ENCODE results near the gene SPC25.
"Not testable (repeated sequence)": the region's sequence is repeated elsewhere in the genome, so short reads cannot be mapped to it uniquely, and the experiment has no call there.

The SPC25 gene

DNA sequence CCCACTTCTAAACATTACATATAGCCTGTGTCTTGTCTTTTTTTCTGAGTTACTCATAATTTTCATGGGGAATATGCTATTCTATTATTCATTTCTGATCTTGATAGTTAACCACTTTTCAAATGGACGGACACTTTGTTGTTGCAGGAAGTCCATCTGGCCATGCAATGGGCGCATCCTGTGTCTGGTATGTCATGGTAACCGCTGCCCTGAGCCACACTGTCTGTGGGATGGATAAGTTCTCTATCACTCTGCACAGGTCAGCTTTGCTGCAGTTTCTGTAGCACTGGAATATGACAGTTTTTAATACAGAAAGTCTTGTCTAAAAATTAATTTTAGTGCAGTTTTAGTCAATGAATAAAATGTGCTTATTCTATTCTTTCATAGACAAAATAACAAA lies 14.1 kb upstream of the SPC25 start:
- FAIRE-seq: no peak
- no peak for DNase-seq (ENCODE audit: extremely low spot score, insufficient read length, low read depth)

DNA sequence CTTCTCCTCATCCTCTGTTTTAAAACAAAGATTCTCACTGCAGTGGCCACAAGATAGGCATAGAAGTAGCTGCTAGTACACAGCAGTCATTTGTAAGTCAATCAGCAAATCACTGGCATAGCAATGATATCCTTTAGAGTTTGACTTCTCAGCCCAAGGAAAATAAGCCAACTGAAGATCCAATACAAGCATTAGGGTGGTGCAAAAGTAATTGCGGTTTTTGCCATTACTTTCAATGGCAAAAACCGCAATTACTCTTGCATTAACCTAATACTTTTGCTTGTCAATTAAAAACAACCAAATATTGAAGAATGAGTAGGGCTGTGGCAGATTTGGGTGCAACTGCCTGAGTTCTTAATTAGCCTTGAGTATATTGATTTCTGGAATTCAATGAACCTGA lies 13.7 kb upstream of the SPC25 start:
- DNase-seq (ENCODE audit: extremely low spot score, insufficient read length, low read depth) (no peak), FAIRE-seq (no peak)

DNA sequence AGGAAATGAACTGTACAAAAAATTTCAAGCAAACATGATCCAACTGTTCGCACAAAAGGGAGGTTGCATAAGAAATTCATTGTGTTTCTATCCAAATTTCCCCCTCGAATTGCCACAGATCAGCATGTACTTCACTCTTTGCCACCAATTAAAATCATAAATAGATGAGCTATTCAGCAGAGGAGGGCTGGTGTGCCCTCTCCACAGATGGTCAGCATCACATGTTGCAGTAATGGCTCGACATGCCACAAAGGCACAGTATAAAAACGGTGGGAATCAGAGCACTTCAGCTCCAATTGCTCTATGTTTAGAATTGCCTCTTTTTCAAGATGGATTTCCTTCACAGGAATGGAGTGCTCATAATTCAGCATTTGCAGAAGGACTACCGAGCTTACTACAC lies 10.8 kb upstream of the SPC25 start, which contains the start of gene G6PC2:
G6PC2 (plus strand) TSS at position 289 of the 400 bp plus-strand sequence; CDS start at position 330, 41 bp downstream.
- no peak for DNase-seq (ENCODE audit: extremely low spot score, insufficient read length, low read depth)
- no peak for FAIRE-seq

DNA sequence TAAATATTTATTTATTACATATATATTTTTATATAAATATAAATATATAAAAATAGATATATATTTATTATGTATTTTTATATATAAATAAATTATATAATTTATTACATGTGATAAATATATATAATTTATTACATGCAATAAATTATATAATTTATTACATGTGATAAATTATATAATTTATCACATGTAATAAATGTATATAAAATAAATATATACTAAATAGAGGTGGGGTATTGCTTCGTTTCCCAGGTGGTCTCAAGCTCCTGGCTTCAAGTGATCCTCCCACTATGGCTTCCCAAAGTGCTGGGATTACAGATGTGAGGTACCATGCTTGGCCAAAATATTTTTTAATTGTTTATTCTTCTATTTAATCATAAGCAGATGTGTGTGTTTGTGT lies 7.2 kb upstream of the SPC25 start:
- DNase-seq (ENCODE audit: extremely low spot score, insufficient read length, low read depth): no peak
- no peak for FAIRE-seq

DNA sequence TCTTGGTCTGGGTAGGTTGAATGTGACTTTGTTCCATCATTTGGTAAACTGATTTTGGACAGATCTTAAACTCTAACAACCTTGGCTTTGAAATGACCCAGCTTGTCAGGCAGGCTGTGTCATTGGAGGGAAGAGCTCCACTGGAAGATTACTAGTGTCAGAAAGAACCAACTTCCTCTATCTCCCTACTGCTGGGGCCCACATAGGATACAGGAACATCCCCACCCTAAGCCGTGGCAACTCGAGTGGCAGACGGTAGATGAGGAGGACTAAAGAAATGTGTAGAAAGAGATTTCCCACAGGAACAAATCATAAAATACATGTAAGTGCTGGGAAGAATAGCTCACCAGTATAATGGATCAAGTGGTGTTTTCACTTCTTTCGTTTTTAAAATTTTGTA lies 6.6 kb upstream of the SPC25 start:
- no peak for FAIRE-seq
- DNase-seq (ENCODE audit: extremely low spot score, insufficient read length, low read depth): no peak

DNA sequence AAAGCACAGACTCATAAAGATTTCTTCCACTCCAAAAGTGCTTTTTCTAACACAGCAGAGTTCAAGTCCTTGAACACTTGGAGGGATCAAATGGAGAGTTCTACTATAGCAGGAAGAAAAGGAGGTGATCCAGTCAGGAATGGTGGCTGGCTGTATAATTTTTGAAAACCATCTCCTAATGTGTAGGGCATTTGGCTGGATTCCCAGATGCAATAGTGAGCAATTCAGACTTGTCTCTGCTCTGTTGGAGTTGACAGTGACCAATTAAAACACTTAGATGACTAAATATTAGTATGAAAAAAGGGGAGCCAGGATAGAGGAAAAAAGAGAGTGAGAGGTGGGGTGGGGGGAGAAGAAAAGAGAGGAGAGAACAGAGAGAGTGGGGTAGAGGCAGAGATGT lies 5.5 kb upstream of the SPC25 start:
- no peak for DNase-seq (ENCODE audit: extremely low spot score, insufficient read length, low read depth)

DNA sequence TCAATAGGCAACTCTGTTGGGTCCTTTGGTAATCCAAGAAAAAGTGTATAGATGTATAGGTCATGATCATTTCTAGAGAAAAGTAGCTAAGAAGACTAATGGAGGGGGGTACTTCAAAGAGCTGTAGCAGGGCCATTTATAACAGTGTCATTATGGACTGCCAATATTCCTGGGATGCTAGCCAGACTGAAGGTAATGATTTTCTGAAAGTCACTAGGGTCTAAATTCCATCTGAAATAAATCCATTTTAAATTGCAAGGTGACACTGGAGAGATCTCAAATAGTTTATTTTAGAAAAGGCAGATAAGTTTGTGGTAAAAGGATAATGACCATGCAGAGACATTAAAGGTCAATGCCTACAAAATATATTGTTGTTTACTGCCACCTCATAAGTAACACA lies 4.5 kb upstream of the SPC25 start:
- no peak for FAIRE-seq
- DNase-seq (ENCODE audit: extremely low spot score, insufficient read length, low read depth): no peak

More for the DNA sequence above, 5.5 kb upstream of the SPC25 start:
- FAIRE-seq: no peak

DNA sequence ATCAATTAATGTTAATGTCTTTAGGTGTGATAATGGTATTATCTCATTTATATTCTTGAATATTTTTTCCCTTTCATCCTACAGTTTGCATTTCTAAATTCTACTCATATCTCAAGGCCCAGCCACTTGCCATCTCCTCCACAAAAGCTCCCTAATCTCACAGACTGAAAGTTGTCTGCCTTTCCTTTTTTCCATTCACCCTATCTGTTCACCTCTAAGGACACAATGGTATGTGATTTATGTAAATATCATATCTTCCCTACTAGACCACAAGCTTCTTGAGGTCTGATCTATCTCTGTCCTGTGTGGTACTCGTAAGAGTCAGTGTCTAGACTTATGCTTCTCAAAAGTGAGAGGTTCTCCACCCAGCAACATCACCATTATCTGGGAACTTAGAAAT lies 3.9 kb upstream of the SPC25 start:
- DNase-seq (ENCODE audit: extremely low spot score, insufficient read length, low read depth) (no peak), FAIRE-seq (no peak)

DNA sequence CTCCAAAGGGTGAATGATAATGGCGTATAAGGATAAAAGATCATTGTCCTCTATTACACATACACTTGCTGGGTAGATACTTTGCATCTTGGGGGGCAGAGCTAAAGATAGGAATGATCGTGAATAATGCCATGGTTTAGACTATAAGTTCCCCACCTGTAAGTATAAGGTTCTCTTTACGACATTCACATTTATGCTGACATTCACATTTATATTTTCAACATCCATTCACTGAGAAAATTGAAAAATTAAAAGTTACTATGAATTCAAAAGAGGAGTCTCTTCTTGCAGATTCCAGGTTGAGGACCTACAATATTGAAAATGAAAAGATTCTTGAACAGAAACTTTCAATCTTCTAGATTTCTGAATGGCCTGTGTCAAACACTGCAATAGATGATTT lies 2.1 kb upstream of the SPC25 start:
- DNase-seq (ENCODE audit: extremely low spot score, insufficient read length, low read depth) (no peak), FAIRE-seq (no peak)

DNA sequence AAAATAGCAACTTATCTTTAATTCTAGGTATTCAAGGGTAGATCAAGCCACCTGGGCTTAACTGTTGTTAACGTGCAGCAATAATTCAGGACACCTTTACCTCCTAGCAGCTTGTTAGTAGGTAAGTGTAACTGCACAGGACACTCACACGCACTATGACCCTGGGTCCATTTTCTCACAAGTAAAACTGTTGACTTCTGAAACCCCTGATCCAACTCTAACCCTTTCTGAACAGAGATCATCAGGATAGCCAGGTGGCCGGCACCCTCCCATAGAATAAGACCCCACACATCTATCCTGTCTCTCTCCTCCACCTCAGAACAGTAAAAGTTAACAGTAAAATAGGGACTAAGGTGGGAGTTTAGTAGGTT lies 610 bp downstream of the SPC25 start:
- FAIRE-seq (peak; percentile 9), DNase-seq (ENCODE audit: extremely low spot score, insufficient read length, low read depth) (no peak)

DNA sequence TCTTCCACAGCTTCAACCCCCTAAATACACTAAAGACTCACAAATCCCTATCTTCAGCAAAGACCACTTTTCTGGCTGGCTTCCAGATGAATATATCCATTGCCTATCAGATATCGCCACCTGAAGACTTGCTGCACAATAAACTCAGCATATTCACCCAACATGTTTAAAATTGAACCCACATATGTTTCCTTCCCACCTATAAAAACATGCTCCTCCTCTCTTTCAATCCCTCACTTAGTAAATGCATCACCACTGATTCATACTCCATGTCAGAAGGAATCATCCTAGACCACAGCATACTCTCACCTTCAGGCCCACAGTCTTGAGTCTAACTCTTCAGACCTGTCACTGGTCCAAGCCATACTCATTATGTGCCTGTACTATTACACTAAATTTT lies 5.3 kb downstream of the SPC25 start:
- DNase-seq (ENCODE audit: extremely low spot score, insufficient read length, low read depth) (no peak), FAIRE-seq (no peak)

DNA sequence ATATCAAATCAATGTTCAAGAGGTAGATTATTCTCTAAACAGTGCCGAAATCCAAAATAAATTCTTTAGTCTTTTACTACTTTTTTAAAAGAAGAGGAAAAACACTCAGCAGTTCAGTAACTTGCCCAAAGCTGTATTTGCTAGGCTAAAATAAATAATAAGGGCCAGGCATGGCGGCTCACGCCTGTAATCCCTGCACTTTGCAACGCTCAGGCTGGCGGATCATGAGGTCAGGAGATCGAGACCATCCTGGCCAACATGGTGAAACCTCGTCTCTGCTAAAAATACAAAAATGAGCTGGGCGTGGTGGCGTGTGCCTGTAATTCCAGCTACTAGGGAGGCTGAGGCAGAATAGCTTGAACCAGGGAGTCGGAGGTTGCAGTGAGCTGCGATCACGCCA lies 8.1 kb downstream of the SPC25 start:
- FAIRE-seq; DNase-seq (ENCODE audit: extremely low spot score, insufficient read length, low read depth): not testable (repeated sequence)

DNA sequence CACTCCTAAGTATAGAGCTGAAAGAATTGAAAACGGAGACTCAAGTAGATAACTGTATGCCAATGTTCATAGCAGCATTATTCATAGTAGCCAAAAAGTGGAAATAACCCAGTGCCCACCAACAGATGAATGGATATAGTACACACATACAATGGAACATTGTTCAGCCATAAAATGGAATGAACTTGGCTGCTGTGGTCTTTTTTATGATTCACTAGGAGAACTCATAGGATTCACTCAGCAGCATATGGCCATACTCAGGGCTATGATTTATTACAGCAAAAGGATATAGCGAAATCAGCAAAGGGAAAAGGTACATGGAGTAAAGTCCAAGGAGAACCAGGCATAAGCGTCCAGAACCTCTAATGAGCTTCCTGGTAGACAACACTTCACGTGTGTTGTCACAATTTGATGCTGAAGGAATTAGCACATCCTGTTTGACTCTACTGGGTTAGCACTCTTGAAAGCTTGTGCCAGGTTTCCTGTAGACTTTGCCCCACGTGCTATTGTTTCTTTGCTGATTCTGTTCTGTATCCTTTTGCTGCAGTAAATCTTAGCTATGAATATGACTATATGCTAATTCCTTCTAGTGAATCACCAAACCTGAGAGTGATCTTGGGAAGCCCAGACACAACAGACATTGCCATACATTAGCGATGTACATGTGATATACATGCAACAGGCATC lies 15.7 kb downstream of the SPC25 start:
- no peak for DNase-seq (ENCODE audit: extremely low spot score, insufficient read length, low read depth)
- FAIRE-seq: no peak

DNA sequence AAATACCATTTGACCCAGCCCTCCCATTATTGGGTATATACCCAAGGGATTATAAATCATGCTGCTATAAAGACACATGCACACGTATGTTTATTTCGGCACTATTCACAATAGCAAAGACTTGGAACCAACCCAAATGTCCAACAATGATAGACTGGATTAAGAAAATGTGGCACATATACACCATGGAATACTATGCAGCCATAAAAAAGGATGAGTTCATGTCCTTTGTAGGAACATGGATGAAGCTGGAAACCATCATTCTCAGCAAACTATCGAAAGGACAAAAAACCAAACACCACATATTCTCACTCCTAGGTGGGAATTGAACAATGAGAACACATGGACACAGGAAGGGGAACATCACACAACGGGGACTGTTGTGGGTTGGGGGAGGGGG lies 19.4 kb downstream of the SPC25 start:
- not testable (repeated sequence) for DNase-seq (ENCODE audit: extremely low spot score, insufficient read length, low read depth); FAIRE-seq

DNA sequence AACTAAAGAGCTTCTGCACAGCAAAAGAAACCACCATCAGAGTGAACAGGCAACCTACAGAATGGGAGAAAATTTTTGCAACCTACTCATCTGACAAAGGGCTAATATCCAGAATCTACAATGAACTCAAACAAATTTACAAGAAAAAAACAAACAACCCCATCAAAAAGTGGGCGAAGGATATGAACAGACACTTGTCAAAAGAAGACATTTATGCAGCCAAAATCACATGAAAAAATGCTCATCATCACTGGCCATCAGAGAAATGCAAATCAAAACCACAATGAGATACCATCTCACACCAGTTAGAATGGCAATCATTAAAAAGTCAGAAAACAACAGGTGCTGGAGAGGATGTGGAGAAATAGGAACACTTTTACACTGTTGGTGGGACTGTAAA lies 19.9 kb downstream of the SPC25 start:
- not testable (repeated sequence) for FAIRE-seq

DNA sequence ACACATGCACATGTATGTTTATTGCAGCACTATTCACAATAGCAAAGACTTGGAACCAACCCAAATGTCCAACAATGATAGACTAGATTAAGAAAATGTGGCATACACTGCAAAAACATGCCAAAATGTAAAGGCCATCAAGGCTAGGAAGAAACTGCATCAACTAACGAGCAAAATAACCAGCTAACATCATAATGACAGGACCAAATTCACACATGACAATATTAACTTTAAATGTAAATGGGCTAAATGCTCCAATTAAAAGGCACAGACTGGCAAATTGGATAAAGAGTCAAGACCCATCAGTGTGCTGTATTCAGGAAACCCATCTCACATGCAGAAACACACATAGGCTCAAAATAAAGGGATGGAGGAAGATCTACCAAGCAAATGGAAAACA lies 23.1 kb downstream of the SPC25 start:
- not testable (repeated sequence) for FAIRE-seq; DNase-seq (ENCODE audit: extremely low spot score, insufficient read length, low read depth)

More for the DNA sequence above, 19.9 kb downstream of the SPC25 start:
- not testable (repeated sequence) for DNase-seq (ENCODE audit: extremely low spot score, insufficient read length, low read depth)

DNA sequence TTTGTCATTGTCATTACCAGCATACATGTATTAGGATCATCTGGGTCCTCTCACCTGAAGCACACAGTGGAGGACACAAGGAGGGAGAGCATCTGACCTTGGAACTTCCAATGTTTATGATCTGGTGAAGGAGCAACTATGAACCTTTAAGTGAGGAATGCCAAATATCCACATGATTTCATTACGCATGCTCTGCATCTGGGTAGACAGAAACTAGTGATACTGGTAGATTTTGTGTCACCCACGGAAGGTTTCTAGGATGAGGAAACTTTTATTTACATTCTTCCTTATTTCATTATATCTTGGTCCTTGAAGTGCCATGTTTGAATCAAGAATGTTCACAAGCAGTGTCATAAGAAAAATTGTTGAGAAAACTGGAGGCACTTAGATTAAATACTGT lies 32.1 kb downstream of the SPC25 start:
- FAIRE-seq (no peak), DNase-seq (ENCODE audit: extremely low spot score, insufficient read length, low read depth) (no peak)

DNA sequence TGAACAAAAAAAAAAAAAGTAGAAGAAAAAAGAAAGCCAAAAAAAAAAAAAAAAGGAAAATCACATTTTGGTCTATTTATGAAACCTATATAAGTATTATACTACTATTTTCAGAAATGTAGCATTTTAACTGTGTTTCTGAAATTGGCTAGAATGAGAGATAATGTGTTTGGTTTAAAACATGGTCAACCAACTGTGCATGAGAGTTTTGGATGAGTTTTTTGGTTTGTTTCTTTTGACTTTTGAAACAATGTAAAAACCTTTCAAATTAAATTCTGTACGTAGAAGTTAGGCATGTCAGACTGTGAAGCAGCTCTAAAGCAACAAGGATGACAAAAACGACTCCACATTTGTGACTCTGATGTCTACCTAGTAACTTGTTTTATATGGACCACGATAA lies 34.6 kb downstream of the SPC25 start:
- FAIRE-seq: no peak
- DNase-seq (ENCODE audit: extremely low spot score, insufficient read length, low read depth): no peak

DNA sequence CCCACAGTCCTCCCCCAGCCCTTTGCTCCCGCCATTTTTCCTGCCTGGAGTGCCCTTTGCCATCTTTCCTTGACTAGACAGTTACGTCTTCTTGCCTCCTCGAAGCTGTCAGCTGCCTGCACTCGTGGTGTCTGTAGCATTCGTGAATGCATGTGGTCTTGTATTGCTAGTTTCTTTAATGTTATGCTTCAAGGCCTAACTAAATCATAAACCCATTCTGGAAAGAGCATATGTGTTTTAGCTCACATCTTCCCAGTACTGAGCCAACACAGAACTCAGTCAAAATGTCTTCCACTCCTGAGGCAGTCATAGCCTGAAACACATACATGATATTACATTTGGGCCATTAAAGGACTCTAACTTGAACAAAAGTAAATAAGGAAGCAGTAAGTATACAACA lies 35.6 kb downstream of the SPC25 start:
- DNase-seq (ENCODE audit: extremely low spot score, insufficient read length, low read depth): no peak
- FAIRE-seq: no peak

DNA sequence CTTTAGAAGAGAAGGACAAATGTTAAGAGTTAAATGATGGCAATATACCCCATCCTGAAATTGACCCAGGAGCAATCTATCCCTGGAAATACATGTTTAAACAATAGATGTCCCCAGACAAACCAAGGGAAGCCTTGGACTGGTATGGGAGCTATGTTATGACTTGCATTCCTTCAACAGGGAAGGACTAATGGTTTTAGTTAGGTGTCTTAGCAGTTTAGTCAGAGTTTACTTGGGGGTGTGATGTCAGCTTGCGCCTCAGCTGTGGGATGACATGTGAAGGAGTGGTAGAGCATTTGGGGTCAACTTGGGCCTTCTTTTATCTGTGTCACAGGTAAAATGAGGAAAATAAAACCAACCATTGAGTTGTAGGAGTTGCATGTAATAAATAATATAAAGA lies 36.8 kb downstream of the SPC25 start:
- no peak for FAIRE-seq
- no peak for DNase-seq (ENCODE audit: extremely low spot score, insufficient read length, low read depth)

DNA sequence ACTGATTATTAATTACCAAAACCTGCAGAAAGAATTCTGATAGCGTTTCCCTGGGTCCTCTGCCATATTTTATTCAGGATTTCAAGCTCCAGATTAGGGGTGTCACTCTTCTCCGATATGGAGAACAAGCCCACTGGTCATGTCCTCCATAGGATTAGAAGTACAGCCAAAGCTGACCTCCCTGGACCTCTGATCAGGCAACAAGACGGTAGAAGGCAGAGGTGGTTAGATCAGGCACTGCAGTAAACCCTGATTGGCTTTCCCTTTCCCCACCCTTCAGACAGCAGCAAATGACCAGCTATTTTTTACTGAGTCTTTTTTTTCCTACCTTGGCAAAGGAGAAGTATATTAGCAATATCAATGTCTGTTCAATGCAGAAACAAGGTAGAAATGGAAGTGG lies 37.7 kb downstream of the SPC25 start:
- no peak for FAIRE-seq
- no peak for DNase-seq (ENCODE audit: extremely low spot score, insufficient read length, low read depth)

DNA sequence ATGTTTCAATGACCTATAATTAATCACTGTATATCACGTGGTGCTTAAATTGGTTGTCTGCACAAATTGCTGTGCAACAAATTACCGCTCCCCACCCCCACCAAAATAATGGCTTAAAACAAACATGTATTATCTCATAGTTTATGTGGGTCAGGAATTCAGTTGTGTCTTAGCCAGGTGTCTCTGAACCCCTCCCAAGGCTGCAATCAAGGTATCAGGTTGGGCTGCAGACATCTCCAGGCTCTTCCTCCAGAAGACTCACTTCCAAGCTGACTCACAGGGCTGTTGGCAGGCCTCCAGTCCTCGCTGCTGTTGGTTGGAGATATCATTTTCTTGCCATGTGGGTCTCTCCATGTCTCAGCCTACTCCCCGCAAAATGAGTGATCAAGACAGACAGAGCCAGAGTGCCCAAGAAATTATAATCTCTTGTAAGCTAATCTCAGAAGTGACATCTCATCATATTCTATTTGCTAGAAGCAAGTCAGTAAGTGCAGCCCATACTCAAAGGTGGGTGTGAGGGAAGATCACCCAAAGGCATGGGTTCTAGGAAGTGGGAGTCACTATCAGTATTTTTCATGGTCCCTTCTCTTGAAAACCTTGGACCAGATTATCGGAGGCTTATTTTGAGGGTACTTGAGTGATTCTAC lies 38.4 kb downstream of the SPC25 start:
- no peak for FAIRE-seq
- DNase-seq (ENCODE audit: extremely low spot score, insufficient read length, low read depth): no peak

Measured in GM18507 (cell line).